Retinal pigment epithelial cell (primary cell): ENCODE data around the gene PROSER2.

Experiments
- DNase-seq: peaks from one replicate; pipeline ENCODE4 v3.0.0-alpha.2; 2010; ENCODE audit warnings: low read depth
- H3K4me3 ChIP-seq: 2 replicates; pipeline ENCODE4 v1.5.1; 2011; ENCODE audit warnings: mild to moderate bottlenecking, low read length, control low read depth, moderate library complexity
- TF ChIP-seq, protein P1 (sequence below): conservative IDR thresholded peaks from 2 replicates; pipeline ENCODE4 v1.5.1; 2011; ENCODE audit warnings: low read depth, low read length, control low read depth, inconsistent platforms

PROSER2 gene

DNA sequence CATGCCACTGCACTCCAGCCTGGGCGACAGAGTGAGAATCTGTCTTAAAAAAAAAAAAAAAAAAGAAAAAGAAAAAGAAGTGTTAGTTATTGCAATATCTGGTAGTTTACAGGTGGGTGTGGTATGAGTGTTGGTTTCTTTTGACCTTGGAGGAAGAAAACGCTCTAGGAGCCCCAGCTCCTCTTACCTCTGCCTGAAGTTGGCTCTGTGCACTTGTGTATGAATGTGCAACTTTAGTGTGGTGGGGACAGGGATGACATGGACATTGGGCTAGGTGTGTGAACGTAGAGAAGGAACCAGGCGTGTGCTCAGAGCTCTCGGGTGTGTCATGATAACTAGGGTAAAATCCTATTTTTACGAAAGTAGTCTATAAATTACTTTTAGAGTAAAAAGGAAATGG lies 11.9 kb downstream of the PROSER2 start:
- H3K4me3 ChIP-seq, result no peak overlapping the region
- TF ChIP-seq, protein P1, sequence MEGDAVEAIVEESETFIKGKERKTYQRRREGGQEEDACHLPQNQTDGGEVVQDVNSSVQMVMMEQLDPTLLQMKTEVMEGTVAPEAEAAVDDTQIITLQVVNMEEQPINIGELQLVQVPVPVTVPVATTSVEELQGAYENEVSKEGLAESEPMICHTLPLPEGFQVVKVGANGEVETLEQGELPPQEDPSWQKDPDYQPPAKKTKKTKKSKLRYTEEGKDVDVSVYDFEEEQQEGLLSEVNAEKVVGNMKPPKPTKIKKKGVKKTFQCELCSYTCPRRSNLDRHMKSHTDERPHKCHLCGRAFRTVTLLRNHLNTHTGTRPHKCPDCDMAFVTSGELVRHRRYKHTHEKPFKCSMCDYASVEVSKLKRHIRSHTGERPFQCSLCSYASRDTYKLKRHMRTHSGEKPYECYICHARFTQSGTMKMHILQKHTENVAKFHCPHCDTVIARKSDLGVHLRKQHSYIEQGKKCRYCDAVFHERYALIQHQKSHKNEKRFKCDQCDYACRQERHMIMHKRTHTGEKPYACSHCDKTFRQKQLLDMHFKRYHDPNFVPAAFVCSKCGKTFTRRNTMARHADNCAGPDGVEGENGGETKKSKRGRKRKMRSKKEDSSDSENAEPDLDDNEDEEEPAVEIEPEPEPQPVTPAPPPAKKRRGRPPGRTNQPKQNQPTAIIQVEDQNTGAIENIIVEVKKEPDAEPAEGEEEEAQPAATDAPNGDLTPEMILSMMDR, result no peak
- no peak for DNase-seq

DNA sequence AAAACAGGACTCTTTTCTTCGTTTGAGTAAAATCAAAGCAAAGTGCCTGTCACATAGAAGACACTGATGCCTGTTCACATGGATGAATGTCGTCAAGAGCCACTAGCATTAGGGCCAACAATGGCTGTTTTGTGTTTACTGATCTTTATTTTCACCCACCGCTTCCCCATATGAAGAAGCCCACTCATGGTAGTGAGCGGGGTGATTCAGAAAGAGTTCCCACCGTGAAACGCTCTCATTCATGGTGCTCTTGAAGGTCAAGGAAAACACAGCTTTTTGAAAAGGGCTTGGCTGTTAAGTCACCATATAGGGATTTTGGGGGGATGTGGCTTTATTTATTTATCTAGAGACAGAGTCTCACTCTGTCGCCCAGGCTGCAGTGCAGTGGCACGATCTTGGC lies 12.5 kb downstream of the PROSER2 start:
- TF ChIP-seq, protein P1, result no peak
- no peak overlapping the region for H3K4me3 ChIP-seq
- no peak for DNase-seq

DNA sequence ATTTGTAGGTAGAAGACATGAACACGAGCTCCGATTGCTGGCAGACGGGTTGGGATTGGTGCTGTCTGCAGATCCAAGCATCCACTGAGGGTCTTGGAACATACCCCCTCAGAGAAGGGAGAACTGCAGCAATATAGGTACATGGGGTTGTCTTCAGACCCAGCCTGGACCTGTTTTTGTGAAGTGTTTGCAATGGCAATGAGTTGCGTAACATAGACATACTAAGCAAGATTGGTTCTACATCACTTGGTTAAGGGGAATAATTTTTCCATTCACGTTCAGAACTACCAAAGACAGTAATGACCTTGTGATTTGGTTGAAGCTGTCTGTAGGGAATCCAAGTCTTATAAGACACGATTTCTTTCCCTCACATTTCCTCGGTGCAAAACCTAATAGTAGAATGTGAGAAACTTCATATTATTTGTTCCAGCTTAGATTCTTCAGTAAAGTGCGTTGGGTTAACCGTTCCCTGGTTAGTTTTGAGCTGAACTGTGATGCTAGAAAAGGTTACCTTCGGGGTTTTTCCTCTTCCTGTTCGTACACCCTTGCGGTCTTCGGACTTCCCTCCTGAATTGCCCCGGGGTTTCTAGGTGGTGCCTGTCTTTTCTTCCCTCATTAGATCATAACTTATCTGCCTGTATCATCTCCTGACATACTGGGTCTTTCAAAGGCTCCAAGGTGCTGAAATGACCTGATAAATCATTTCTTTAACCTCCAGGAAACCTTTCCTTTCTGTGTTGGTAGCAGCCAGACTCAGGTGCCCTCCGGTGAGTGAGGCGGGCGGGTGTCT lies 14.4 kb downstream of the PROSER2 start:
- H3K4me3 ChIP-seq, result no peak overlapping the region
- DNase-seq, result no peak
- TF ChIP-seq, protein P1, result no peak

DNA sequence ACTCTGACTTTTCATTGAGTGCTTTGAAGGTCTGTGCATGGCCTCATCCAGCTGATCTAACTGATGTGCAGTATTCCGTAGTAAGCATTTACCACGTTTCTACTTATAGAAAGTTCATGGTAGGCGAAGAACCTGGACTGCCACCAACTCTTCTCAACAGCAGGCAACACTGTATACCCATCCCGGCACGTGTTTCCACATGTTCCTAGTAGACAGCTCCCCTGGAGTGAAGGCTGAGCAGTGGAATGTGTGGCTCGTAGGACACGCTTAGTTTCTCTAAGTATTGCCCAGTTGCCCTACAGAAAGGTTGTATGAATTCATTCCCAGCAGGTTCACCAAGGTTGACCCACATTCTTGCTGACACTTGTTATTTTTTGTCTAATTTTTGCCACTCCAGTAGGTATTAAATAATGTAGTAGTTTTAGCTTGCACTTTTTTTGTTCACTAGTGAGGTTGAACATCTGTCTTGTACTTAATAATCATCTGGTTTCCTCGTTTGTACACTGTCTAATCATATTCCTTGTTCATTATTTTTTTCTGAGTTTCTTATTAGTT lies 15.2 kb downstream of the PROSER2 start:
- TF ChIP-seq, protein P1, result no peak
- no peak for DNase-seq
- H3K4me3 ChIP-seq, result no peak overlapping the region

DNA sequence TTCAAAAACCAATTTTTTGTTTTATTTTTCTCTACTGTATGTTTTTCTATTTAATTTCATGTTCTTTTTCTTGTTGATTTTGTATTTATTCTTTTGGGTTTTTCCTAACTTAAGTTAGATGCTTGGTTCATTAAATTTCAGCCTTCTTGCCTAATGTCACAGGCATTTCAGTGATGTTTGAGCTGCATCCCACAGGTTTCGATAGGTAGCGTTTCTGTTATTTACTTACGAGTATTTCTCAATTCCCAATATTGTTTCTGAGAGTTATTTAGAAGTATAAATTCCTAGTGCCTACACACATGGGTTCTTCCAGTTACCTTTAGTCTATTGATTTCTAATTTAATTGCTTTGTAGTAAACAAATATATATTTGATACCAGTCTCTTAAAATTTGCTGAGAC lies 18.2 kb downstream of the PROSER2 start:
- TF ChIP-seq, protein P1, result no peak
- H3K4me3 ChIP-seq, result no peak overlapping the region
- no peak for DNase-seq

DNA sequence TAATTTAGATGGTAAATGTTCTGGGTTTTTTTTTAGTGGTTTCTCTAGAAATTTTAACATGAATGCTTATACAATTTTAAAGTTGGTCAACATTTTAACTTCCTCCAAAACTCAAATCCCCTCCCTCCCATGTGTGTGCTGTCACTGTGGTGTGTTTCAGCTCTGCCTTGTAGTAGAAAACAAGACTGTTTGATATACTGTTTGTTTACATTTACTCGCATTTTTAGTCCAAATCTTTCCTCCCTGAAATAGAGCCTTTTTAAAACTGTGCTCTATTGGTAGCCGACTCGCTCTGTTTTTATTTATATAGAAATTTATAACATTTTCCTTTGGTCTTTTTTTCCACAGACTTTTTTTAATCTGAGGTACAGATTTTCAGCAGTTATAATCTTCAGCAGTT lies 19.3 kb downstream of the PROSER2 start:
- no peak for DNase-seq
- no peak overlapping the region for H3K4me3 ChIP-seq
- TF ChIP-seq, protein P1, result no peak

DNA sequence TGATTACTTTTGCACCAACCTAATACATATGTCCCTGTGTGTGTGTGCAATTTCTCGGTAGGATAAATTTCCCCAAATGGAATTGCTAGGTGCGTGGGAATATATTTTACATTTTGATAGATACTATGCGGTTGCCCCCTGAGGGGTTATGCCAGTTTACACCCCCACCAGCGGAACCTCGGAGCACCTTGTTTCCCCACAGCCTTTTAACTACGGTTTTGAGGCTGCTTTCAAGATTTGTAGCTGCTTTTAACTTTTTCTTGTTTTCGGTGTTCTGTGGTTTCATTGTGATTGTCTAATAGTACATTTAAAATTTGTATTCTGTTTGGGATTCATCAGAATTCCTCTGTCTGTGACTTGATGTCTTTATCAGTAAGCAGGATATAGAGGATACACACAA lies 22.0 kb downstream of the PROSER2 start:
- TF ChIP-seq, protein P1, result no peak
- no peak for DNase-seq

More for the DNA sequence above, 22.0 kb downstream of the PROSER2 start:
- no peak overlapping the region for H3K4me3 ChIP-seq
